SK-N-MC (cell line): Measurements from ENCODE around the gene CHMP4B.

Source experiments
- EZH2 ChIP-seq: fragments of 200-600 bp; sonication (generic); IDR thresholded peaks from one replicate; pipeline ENCODE4 v1.6.1; 2017; ENCODE audit warnings: antibody characterized with exemption
- POLR2AphosphoS5 ChIP-seq: IDR thresholded peaks from 2 replicates; pipeline ENCODE4 v1.6.1; 2012; ENCODE audit warnings: mild to moderate bottlenecking, low read depth, low read length, borderline replicate concordance

- TF ChIP-seq EZH2 (no peak), POLR2AphosphoS5 (no peak)
These were observed 22.6 kb upstream of the CHMP4B start for GRCh38 chr20:33788351-33789049.
